ENCODE measurements around the gene DMRTC2. TPM values are rescaled to one million over a fixed set of nuclear protein-coding genes. Genes with fewer than 3 reads are reported as not detected.

DMRTC2 gene
- total RNA-seq (not detected), polyA plus RNA-seq (ENCODE audit: insufficient read length in 2 of 2) (not detected)
- long read RNA-seq, donor 1, result 0 reads
- long read RNA-seq, donor 2, result 0 reads
- long read RNA-seq, donor 3, result 0 reads
- long read RNA-seq, donor 4, result 0 reads

DNA sequence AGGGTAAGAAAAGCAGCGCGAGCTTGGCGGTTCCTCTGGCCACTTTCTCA lies at the start of gene DMRTC2:
Gene DMRTC2 (plus strand): TSS at position 42 of the 50 bp plus-strand sequence. CDS start 2,387 bp downstream, outside the sequence.
- Histone ChIP-seq H3K4me3 (ENCODE audit: low read depth, low read length) (no peak within 1 kb of the TSS), H3K4me1 (ENCODE audit: control insufficient read depth, insufficient read depth, low read length) (no peaks in the 10 kb centered on the region), H3K36me3 (ENCODE audit: control insufficient read depth, insufficient read depth, low read length) (no peaks in the 10 kb centered on the region), H3K27me3 (ENCODE audit: control insufficient read depth, insufficient read depth, low read length) (no peaks in the 10 kb centered on the region), H3K9me3 (ENCODE audit: control insufficient read depth, insufficient read depth, low read length) (no peaks in the 10 kb centered on the region), H3K27ac (ENCODE audit: low read depth, low read length) (no peak within 1 kb of the TSS)
- 93% methylated on average over 3 of the region's 3 CpGs for WGBS (ENCODE audit: insufficient coverage)
- no peak for DNase-seq (ENCODE audit: low read depth in 4 of 6, low spot score in 6 of 6)

GRCh38 chr19:41796362-41796761 lies 48.5 kb upstream of the DMRTC2 start, which contains the start of gene CEACAM3:
Gene CEACAM3, plus strand, starts transcription at chr19:41796587. Its CDS starts 91 bp downstream, at chr19:41796678.
- no peaks in the 10 kb centered on the region for H3K36me3 ChIP-seq (ENCODE audit: control insufficient read depth, insufficient read depth, low read length)
- no peaks in the 10 kb centered on the region for H3K4me1 ChIP-seq (ENCODE audit: control insufficient read depth, insufficient read depth, low read length)
- no peak for DNase-seq (ENCODE audit: low read depth in 4 of 6, low spot score in 6 of 6)
- H3K9me3 ChIP-seq (ENCODE audit: control insufficient read depth, insufficient read depth, low read length), result no peaks in the 10 kb centered on the region
- H3K4me3 ChIP-seq (ENCODE audit: low read depth, low read length), result no peak within 1 kb of the TSS
- no peak within 1 kb of the TSS for H3K27ac ChIP-seq (ENCODE audit: low read depth, low read length)
- H3K27me3 ChIP-seq (ENCODE audit: control insufficient read depth, insufficient read depth, low read length), result peaks cover 8% of the 10 kb centered on the region

GRCh38 chr19:41796901-41797300 lies 47.9 kb upstream of the DMRTC2 start:
- WGBS (ENCODE audit: insufficient coverage), result no CpG with 5 or more reads among the region's 1 CpG
- Histone ChIP-seq H3K4me3 (ENCODE audit: low read depth, low read length) (no peak overlapping the region), H3K36me3 (ENCODE audit: control insufficient read depth, insufficient read depth, low read length) (no peaks in the 10 kb centered on the region)

DNA sequence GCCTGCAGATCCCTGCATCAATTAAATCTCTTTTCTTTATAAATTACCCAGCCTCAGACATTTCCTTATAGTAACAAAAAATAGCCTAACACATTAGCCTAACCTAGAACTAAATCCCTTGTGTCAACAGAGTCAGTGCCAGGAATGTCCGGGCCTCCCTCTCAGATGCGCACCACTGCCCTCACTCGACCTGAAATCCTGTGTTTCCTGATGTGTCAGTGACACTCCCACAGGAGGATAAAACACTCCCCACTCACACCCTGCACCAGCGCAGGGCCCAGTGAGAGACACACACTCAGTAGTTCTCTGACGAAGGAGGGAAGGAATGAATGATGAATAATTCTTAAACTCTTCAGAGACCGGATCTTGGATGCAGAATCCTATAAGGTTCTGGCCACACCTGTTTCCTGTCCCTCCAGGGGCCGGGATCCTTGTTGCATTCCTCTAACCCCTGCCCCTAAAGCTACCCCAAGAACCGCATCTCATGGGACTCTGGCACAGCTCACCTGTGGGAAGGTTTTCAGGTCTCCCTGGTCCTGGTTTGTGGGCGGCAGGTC lies 45.3 kb upstream of the DMRTC2 start:
- Histone ChIP-seq H3K36me3 (ENCODE audit: control insufficient read depth, insufficient read depth, low read length) (no peaks in the 10 kb centered on the region), H3K27ac (ENCODE audit: low read depth, low read length) (no peak overlapping the region), H3K4me3 (ENCODE audit: low read depth, low read length) (no peak overlapping the region), H3K27me3 (ENCODE audit: control insufficient read depth, insufficient read depth, low read length) (peaks cover 4% of the 10 kb centered on the region), H3K9me3 (ENCODE audit: control insufficient read depth, insufficient read depth, low read length) (no peaks in the 10 kb centered on the region), H3K4me1 (ENCODE audit: control insufficient read depth, insufficient read depth, low read length) (no peaks in the 10 kb centered on the region)
- 54% methylated on average over 4 of the region's 9 CpGs for WGBS (ENCODE audit: insufficient coverage)
- no peak for DNase-seq (ENCODE audit: low read depth in 4 of 6, low spot score in 6 of 6)

More at GRCh38 chr19:41796901-41797300, 47.9 kb upstream of the DMRTC2 start:
- no peak for DNase-seq (ENCODE audit: low read depth in 4 of 6, low spot score in 6 of 6)
- H3K9me3 ChIP-seq (ENCODE audit: control insufficient read depth, insufficient read depth, low read length), result no peaks in the 10 kb centered on the region
- peaks cover 8% of the 10 kb centered on the region for H3K27me3 ChIP-seq (ENCODE audit: control insufficient read depth, insufficient read depth, low read length)
- no peak overlapping the region for H3K27ac ChIP-seq (ENCODE audit: low read depth, low read length)
- no peaks in the 10 kb centered on the region for H3K4me1 ChIP-seq (ENCODE audit: control insufficient read depth, insufficient read depth, low read length)

- DNase-seq (ENCODE audit: low read depth in 4 of 6, low spot score in 6 of 6), result no peak
- Histone ChIP-seq H3K4me3 (ENCODE audit: low read depth, low read length) (no peak overlapping the region), H3K4me1 (ENCODE audit: control insufficient read depth, insufficient read depth, low read length) (no peaks in the 10 kb centered on the region), H3K9me3 (ENCODE audit: control insufficient read depth, insufficient read depth, low read length) (no peaks in the 10 kb centered on the region), H3K36me3 (ENCODE audit: control insufficient read depth, insufficient read depth, low read length) (no peaks in the 10 kb centered on the region), H3K27ac (ENCODE audit: low read depth, low read length) (no peak overlapping the region), H3K27me3 (ENCODE audit: control insufficient read depth, insufficient read depth, low read length) (peaks cover 4% of the 10 kb centered on the region)
- WGBS (ENCODE audit: insufficient coverage), result 82% methylated on average over 4 of the region's 4 CpGs
These were observed 43.8 kb upstream of the DMRTC2 start for GRCh38 chr19:41801031-41801430.

DNA sequence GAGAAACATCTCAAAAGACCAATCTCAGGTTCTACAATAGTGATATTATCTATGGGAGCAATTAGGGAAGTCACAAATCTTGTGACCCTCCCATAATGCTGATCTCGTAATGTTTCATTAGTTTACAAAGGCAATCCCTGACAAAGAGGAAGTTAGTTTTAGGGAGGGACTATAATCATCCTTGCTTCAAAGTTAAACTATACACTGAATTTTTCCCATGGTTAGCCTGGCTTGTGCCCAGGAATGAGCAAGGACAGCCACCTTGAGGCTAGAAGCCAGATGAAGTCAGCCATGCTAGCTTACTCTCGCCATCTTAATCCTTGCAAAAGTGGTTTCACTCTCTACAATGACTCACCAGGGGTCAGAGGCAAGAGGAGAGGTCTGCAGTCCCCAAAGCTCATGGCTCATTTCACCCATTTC lies 43.0 kb upstream of the DMRTC2 start:
- H3K4me1 ChIP-seq (ENCODE audit: control insufficient read depth, insufficient read depth, low read length), result no peaks in the 10 kb centered on the region
- WGBS (ENCODE audit: insufficient coverage), result 9% methylated on average over 1 of the region's 2 CpGs
- DNase-seq (ENCODE audit: low read depth in 4 of 6, low spot score in 6 of 6), result no peak
- H3K36me3 ChIP-seq (ENCODE audit: control insufficient read depth, insufficient read depth, low read length), result no peaks in the 10 kb centered on the region
- no peak overlapping the region for H3K27ac ChIP-seq (ENCODE audit: low read depth, low read length)
- no peak overlapping the region for H3K4me3 ChIP-seq (ENCODE audit: low read depth, low read length)
- H3K27me3 ChIP-seq (ENCODE audit: control insufficient read depth, insufficient read depth, low read length), result peaks cover 4% of the 10 kb centered on the region
- H3K9me3 ChIP-seq (ENCODE audit: control insufficient read depth, insufficient read depth, low read length), result no peaks in the 10 kb centered on the region

DNA sequence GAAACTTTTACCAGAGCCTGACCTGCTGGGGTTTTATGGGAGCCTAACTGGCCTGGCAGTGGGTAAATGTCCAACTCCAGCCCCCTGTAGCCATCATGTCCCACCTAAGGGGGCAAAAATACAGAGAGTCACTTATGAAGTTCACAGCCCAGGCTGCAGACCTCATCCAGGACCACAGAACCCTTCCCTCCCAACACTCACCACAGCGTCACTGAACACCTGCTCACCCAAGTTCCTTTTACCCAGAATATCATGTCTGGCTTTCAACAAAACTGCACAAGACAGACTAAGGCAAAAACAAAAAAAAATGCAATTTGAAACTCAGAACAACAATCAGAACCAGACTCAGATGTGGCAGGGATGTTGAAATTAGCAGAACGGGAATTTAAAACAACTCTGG lies 42.1 kb upstream of the DMRTC2 start:
- 75% methylated on average over 1 of the region's 2 CpGs for WGBS (ENCODE audit: insufficient coverage)
- DNase-seq (ENCODE audit: low read depth in 4 of 6, low spot score in 6 of 6), result no peak

GRCh38 chr19:41804336-41804735 lies 40.5 kb upstream of the DMRTC2 start:
- H3K27ac ChIP-seq (ENCODE audit: low read depth, low read length), result no peak overlapping the region
- H3K4me3 ChIP-seq (ENCODE audit: low read depth, low read length), result no peak overlapping the region
- no peaks in the 10 kb centered on the region for H3K36me3 ChIP-seq (ENCODE audit: control insufficient read depth, insufficient read depth, low read length)
- peaks cover 2% of the 10 kb centered on the region for H3K27me3 ChIP-seq (ENCODE audit: control insufficient read depth, insufficient read depth, low read length)
- H3K4me1 ChIP-seq (ENCODE audit: control insufficient read depth, insufficient read depth, low read length), result no peaks in the 10 kb centered on the region
- H3K9me3 ChIP-seq (ENCODE audit: control insufficient read depth, insufficient read depth, low read length), result no peaks in the 10 kb centered on the region
- WGBS (ENCODE audit: insufficient coverage), result 60% methylated on average over 1 of the region's 3 CpGs
- no peak for DNase-seq (ENCODE audit: low read depth in 4 of 6, low spot score in 6 of 6)

More for the DNA sequence above, 42.1 kb upstream of the DMRTC2 start:
- no peak overlapping the region for H3K27ac ChIP-seq (ENCODE audit: low read depth, low read length)
- H3K4me1 ChIP-seq (ENCODE audit: control insufficient read depth, insufficient read depth, low read length), result no peaks in the 10 kb centered on the region
- peaks cover 2% of the 10 kb centered on the region for H3K27me3 ChIP-seq (ENCODE audit: control insufficient read depth, insufficient read depth, low read length)
- H3K36me3 ChIP-seq (ENCODE audit: control insufficient read depth, insufficient read depth, low read length), result no peaks in the 10 kb centered on the region
- no peaks in the 10 kb centered on the region for H3K9me3 ChIP-seq (ENCODE audit: control insufficient read depth, insufficient read depth, low read length)
- H3K4me3 ChIP-seq (ENCODE audit: low read depth, low read length), result no peak overlapping the region

DNA sequence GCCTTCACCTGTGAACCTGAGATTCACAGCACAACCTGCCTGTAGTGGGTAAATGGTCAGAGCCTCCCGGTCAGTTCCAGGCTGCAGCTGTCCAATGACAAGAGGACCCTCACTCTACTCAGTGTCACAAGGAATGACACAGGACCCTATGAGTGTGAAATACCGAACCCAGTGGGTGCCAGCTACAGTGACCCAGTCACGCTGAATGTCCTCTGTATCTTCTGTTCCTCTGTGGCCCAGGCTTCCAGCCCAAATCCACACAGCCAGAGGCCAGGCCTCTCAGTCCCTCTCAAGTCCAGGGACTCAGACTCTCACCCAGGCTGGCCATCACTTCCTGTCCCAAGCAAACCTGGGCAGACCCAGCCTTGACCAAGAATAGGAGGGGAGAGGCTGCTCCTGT lies 37.7 kb upstream of the DMRTC2 start:
- 74% methylated on average over 3 of the region's 3 CpGs for WGBS (ENCODE audit: insufficient coverage)
- Histone ChIP-seq H3K36me3 (ENCODE audit: control insufficient read depth, insufficient read depth, low read length) (no peaks in the 10 kb centered on the region), H3K4me1 (ENCODE audit: control insufficient read depth, insufficient read depth, low read length) (no peaks in the 10 kb centered on the region), H3K9me3 (ENCODE audit: control insufficient read depth, insufficient read depth, low read length) (no peaks in the 10 kb centered on the region), H3K27ac (ENCODE audit: low read depth, low read length) (no peak overlapping the region), H3K27me3 (ENCODE audit: control insufficient read depth, insufficient read depth, low read length) (peaks cover 2% of the 10 kb centered on the region), H3K4me3 (ENCODE audit: low read depth, low read length) (no peak overlapping the region)
- DNase-seq (ENCODE audit: low read depth in 4 of 6, low spot score in 6 of 6), result no peak

GRCh38 chr19:41808663-41809566 lies 35.9 kb upstream of the DMRTC2 start:
- peaks cover 2% of the 10 kb centered on the region for H3K27me3 ChIP-seq (ENCODE audit: control insufficient read depth, insufficient read depth, low read length)
- H3K9me3 ChIP-seq (ENCODE audit: control insufficient read depth, insufficient read depth, low read length), result no peaks in the 10 kb centered on the region
- no peak for DNase-seq (ENCODE audit: low read depth in 4 of 6, low spot score in 6 of 6)
- H3K4me1 ChIP-seq (ENCODE audit: control insufficient read depth, insufficient read depth, low read length), result no peaks in the 10 kb centered on the region
- H3K36me3 ChIP-seq (ENCODE audit: control insufficient read depth, insufficient read depth, low read length), result no peaks in the 10 kb centered on the region
- H3K27ac ChIP-seq (ENCODE audit: low read depth, low read length), result no peak overlapping the region
- no peak overlapping the region for H3K4me3 ChIP-seq (ENCODE audit: low read depth, low read length)
- WGBS (ENCODE audit: insufficient coverage), result 63% methylated on average over 14 of the region's 16 CpGs

All from spinal cord (tissue), 10 donors.